GM20000 (cell line): ENCODE data around the gene AFF3.
"Not testable (repeated sequence)": the region's sequence is repeated elsewhere in the genome, so short reads cannot be mapped to it uniquely, and the experiment has no call there.

Source experiments
- DNase-seq: peaks from one replicate; pipeline ENCODE4 v3.0.0; 2012; ENCODE audit warnings: low spot score
- CTCF ChIP-seq: IDR thresholded peaks from 2 replicates; pipeline ENCODE4 v1.5.1; 2012; ENCODE audit warnings: mild to moderate bottlenecking, control low read depth; ENCODE audit errors: extremely low read depth, missing control alignments

AFF3 gene

GRCh38 chr2:99776206-99776905, 366.0 kb downstream of the AFF3 start:
- no peak for TF ChIP-seq CTCF
- no peak for DNase-seq

- TF ChIP-seq CTCF = no peak
- DNase-seq = no peak
These were observed 366.8 kb downstream of the AFF3 start for GRCh38 chr2:99775585-99775984.

- DNase-seq = not testable (repeated sequence)
These were observed 368.7 kb downstream of the AFF3 start for GRCh38 chr2:99773642-99774041.

GRCh38 chr2:99772591-99773331, 369.6 kb downstream of the AFF3 start:
- TF ChIP-seq CTCF = no peak
- DNase-seq = no peak

GRCh38 chr2:99771681-99772333, 370.6 kb downstream of the AFF3 start:
- TF ChIP-seq CTCF = no peak

GRCh38 chr2:99770876-99771275, 371.5 kb downstream of the AFF3 start:
- no peak for TF ChIP-seq CTCF
- no peak for DNase-seq

More at GRCh38 chr2:99771681-99772333, 370.6 kb downstream of the AFF3 start:
- no peak for DNase-seq

GRCh38 chr2:99765731-99766318, 376.6 kb downstream of the AFF3 start:
- TF ChIP-seq CTCF = no peak
- DNase-seq = no peak
